Trophoblast cell (in vitro differentiated cells and primary cell): ENCODE results near the gene HEPHL1.

Experiments used
- DNase-seq, 2 donors: peaks; one replicate each; pipeline ENCODE4 v3.0.0-alpha.2; 2016
- H2AFZ ChIP-seq: 2 replicates; pipeline ENCODE4 v1.6.1; 2013; ENCODE audit warnings: low read length, moderate library complexity, mild to moderate bottlenecking; ENCODE audit not compliant: insufficient read depth, poor library complexity
- H2AK5ac ChIP-seq: 2 replicates; pipeline ENCODE4 v1.6.1; 2013; ENCODE audit warnings: mild to moderate bottlenecking, low read length
- H2BK120ac ChIP-seq: 2 replicates; pipeline ENCODE4 v1.6.1; 2013; ENCODE audit warnings: low read length, mild to moderate bottlenecking, moderate library complexity; ENCODE audit not compliant: insufficient read depth, poor library complexity
- H2BK12ac ChIP-seq: 2 replicates; pipeline ENCODE4 v1.6.1; 2013; ENCODE audit warnings: mild to moderate bottlenecking, low read length, moderate library complexity
- H2BK5ac ChIP-seq: 2 replicates; pipeline ENCODE4 v1.6.1; 2013; ENCODE audit warnings: low read length, low read depth, moderate library complexity, mild to moderate bottlenecking; ENCODE audit not compliant: poor library complexity
- H3K14ac ChIP-seq: 2 replicates; pipeline ENCODE4 v1.6.1; 2013; ENCODE audit warnings: mild to moderate bottlenecking, low read length
- H3K18ac ChIP-seq: 2 replicates; pipeline ENCODE4 v1.6.1; 2013; ENCODE audit warnings: mild to moderate bottlenecking, low read length
- H3K23ac ChIP-seq: 2 replicates; pipeline ENCODE4 v1.6.1; 2013; ENCODE audit warnings: low read length
- H3K27ac ChIP-seq: 2 replicates; pipeline ENCODE4 v1.5.1; 2013; ENCODE audit warnings: low read depth, mild to moderate bottlenecking, inconsistent platforms, low read length, moderate library complexity
- H3K27me3 ChIP-seq: 2 replicates; pipeline ENCODE4 v1.6.1; 2013; ENCODE audit warnings: inconsistent platforms, mild to moderate bottlenecking, low read length, moderate library complexity; ENCODE audit not compliant: insufficient read depth
- H3K36me3 ChIP-seq, 2 experiments: 1 replicate in 1 of 2; 2 replicates in 1 of 2; pipeline ENCODE4 v1.6.1; 2013; ENCODE audit warnings: low read length in 2 of 2, mild to moderate bottlenecking in 2 of 2, moderate library complexity in 1 of 2; ENCODE audit not compliant: insufficient read depth in 2 of 2, control insufficient read depth in 1 of 2
- H3K4ac ChIP-seq: 2 replicates; pipeline ENCODE4 v1.6.1; 2013; ENCODE audit warnings: low read depth, mild to moderate bottlenecking, low read length, moderate library complexity
- H3K4me1 ChIP-seq, 2 experiments: 1 replicate in 1 of 2; 2 replicates in 1 of 2; pipeline ENCODE4 v1.6.1; 2013; ENCODE audit warnings: low read length in 2 of 2, mild to moderate bottlenecking in 2 of 2, moderate library complexity in 1 of 2; ENCODE audit not compliant: insufficient read depth in 2 of 2, control insufficient read depth in 1 of 2
- H3K4me2 ChIP-seq: 2 replicates; pipeline ENCODE4 v1.6.1; 2013; ENCODE audit warnings: inconsistent platforms, mild to moderate bottlenecking, low read length, moderate library complexity
- H3K4me3 ChIP-seq: 2 replicates; pipeline ENCODE4 v1.5.1; 2013; ENCODE audit warnings: mild to moderate bottlenecking, low read depth, low read length, inconsistent platforms
- H3K79me1 ChIP-seq: one replicate; pipeline ENCODE4 v1.6.1; 2013; ENCODE audit warnings: low read length
- H3K79me2 ChIP-seq: 2 replicates; pipeline ENCODE4 v1.6.1; 2013; ENCODE audit warnings: low read length, mild to moderate bottlenecking; ENCODE audit not compliant: control insufficient read depth, insufficient read depth, poor library complexity
- H3K9ac ChIP-seq: 2 replicates; pipeline ENCODE4 v1.6.1; 2013; ENCODE audit warnings: mild to moderate bottlenecking, low read length
- H3K9me3 ChIP-seq: 2 replicates; pipeline ENCODE4 v1.6.1; 2013; ENCODE audit warnings: low read depth, mild to moderate bottlenecking, control low read depth, inconsistent platforms, low read length; ENCODE audit not compliant: insufficient read depth
- H4K12ac ChIP-seq: 2 replicates; pipeline ENCODE4 v1.6.1; 2013; ENCODE audit warnings: low read depth, mild to moderate bottlenecking, low read length, moderate library complexity
- H4K8ac ChIP-seq: 2 replicates; pipeline ENCODE4 v1.6.1; 2013; ENCODE audit warnings: low read depth, mild to moderate bottlenecking, low read length, moderate library complexity
- H4K91ac ChIP-seq: one replicate; pipeline ENCODE4 v1.6.1; 2013; ENCODE audit warnings: low read depth, mild to moderate bottlenecking, low read length, moderate library complexity
- WGBS: extraction: QIAGEN DNeasy Blood & Tissue Kit; methylation state at CpG from one replicate; pipeline ENCODE4 v1.1.7; 2013; ENCODE audit warnings: missing lambda C conversion rate; ENCODE audit not compliant: insufficient read length, insufficient coverage; ENCODE audit errors: extremely low coverage; 5-methylcytosine and 5-hydroxymethylcytosine counted together

Gene HEPHL1

DNA sequence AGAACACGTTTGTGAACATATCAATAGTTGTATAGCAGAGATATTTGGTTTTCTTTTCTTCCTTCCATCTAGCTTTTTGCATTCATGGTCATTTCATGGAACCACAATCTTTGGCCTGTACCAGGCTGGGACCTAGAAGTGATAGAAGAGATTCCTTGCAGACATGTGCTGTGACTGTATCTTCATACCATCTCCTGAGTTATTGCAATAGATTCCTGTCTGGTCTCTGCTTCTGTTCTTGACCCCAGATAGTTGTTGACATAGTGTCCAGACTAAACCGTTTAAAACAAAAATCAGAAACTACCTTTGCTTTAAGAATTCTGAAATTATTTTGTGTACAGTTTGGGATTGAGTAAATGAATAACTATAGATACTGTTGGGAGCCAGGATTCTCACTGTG, 124.3 kb downstream of the HEPHL1 start:
- H3K4me3 ChIP-seq: no peak overlapping the region
- H2AK5ac ChIP-seq: no peak overlapping the region
- no peaks in the 10 kb centered on the region for H3K27me3 ChIP-seq
- no peaks in the 10 kb centered on the region for H3K9me3 ChIP-seq
- H3K79me1 ChIP-seq: no peaks in the 10 kb centered on the region
- no peak overlapping the region for H3K18ac ChIP-seq
- H3K14ac ChIP-seq: no peak overlapping the region
- H3K4ac ChIP-seq: no peak overlapping the region
- no peak overlapping the region for H2BK5ac ChIP-seq
- no peak overlapping the region for H3K9ac ChIP-seq
- H3K23ac ChIP-seq: no peak overlapping the region
- WGBS: no CpG with 5 or more reads among the region's 2 CpGs
- no peak overlapping the region for H4K8ac ChIP-seq
- peaks cover 17 to 21% of the 10 kb centered on the region in 2 experiments for H3K4me1 ChIP-seq
- H2BK12ac ChIP-seq: no peak overlapping the region
- H4K91ac ChIP-seq: no peak overlapping the region
- no peak overlapping the region for H3K4me2 ChIP-seq
- DNase-seq: peak; percentile 21 to 62
- H3K79me2 ChIP-seq: no peaks in the 10 kb centered on the region
- H2BK120ac ChIP-seq: no peak overlapping the region
- no peak overlapping the region for H4K12ac ChIP-seq
- no peak overlapping the region for H2AFZ ChIP-seq
- H3K27ac ChIP-seq: no peak overlapping the region
- H3K36me3 ChIP-seq: no peaks in the 10 kb centered on the region

DNA sequence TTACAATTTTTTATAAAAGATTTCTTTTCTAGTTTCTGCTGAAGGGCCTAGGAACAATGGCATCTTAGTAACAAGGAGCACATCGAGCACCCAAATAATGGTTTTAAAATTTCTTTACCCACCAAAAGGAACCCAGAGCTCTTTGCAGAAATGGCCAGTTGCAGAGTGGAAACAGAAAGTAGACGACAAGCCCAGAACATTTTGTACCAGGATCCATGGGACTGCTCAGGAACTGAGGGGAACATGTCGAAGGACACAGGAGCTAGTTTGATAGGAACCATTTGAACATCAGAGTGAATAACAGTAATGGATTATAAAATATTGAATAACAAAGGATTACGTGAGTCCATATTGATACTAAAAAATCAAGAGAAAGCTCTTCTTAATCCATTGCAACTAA, 124.8 kb downstream of the HEPHL1 start:
- no peak overlapping the region for H2BK5ac ChIP-seq
- H3K4me3 ChIP-seq: no peak overlapping the region
- no peak overlapping the region for H3K14ac ChIP-seq
- H3K27me3 ChIP-seq: no peaks in the 10 kb centered on the region
- H3K4me1 ChIP-seq: peaks cover 17 to 21% of the 10 kb centered on the region in 2 experiments
- no peak overlapping the region for H3K4ac ChIP-seq
- H2AK5ac ChIP-seq: no peak overlapping the region
- no peak overlapping the region for H4K91ac ChIP-seq
- no peak overlapping the region for H3K27ac ChIP-seq
- H2BK120ac ChIP-seq: no peak overlapping the region
- no peak overlapping the region for H2AFZ ChIP-seq
- WGBS: no CpG with 5 or more reads among the region's 4 CpGs
- H3K9me3 ChIP-seq: no peaks in the 10 kb centered on the region
- no peak overlapping the region for H3K4me2 ChIP-seq
- no peak overlapping the region for H4K8ac ChIP-seq
- no peak for DNase-seq
- no peak overlapping the region for H4K12ac ChIP-seq
- no peaks in the 10 kb centered on the region for H3K79me2 ChIP-seq
- no peaks in the 10 kb centered on the region for H3K79me1 ChIP-seq
- H3K36me3 ChIP-seq: no peaks in the 10 kb centered on the region
- H3K9ac ChIP-seq: no peak overlapping the region
- no peak overlapping the region for H3K23ac ChIP-seq
- no peak overlapping the region for H3K18ac ChIP-seq
- H2BK12ac ChIP-seq: no peak overlapping the region

DNA sequence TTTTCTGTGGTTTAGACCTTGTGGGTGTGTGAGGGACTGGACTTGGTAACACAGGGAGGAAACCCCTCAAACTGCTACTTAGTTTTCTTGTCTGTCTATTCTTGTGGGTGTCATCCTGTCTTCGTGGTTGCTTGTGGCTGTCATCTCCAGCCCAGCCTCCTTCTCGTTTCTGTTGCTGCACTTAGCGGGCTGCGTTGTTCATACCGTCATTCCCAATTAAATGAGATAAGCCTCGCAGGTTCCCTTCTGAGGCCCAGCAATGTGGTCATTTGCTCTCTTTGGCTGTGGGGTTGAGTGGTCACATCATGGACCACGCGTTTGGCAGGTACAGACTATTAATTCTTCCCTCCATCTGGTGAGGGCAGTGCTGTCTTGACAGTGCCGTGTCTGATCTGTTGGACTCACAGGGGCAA, 126.3 kb downstream of the HEPHL1 start:
- Histone ChIP-seq H3K4ac (no peak overlapping the region), H3K18ac (no peak overlapping the region), H3K4me3 (no peak overlapping the region), H3K9ac (no peak overlapping the region), H3K27me3 (no peaks in the 10 kb centered on the region), H3K23ac (no peak overlapping the region), H2AK5ac (no peak overlapping the region), H2BK120ac (no peak overlapping the region), H3K36me3 (no peaks in the 10 kb centered on the region), H3K79me1 (no peaks in the 10 kb centered on the region), H2BK12ac (no peak overlapping the region), H3K9me3 (no peaks in the 10 kb centered on the region), H4K12ac (no peak overlapping the region), H4K8ac (no peak overlapping the region), H3K27ac (no peak overlapping the region), H3K4me2 (no peak overlapping the region), H3K14ac (no peak overlapping the region), H2AFZ (no peak overlapping the region), H4K91ac (no peak overlapping the region), H3K79me2 (no peaks in the 10 kb centered on the region), H3K4me1 (peaks cover 13 to 15% of the 10 kb centered on the region in 2 experiments), H2BK5ac (no peak overlapping the region)
- WGBS: no CpG with 5 or more reads among the region's 9 CpGs
- no peak for DNase-seq

DNA sequence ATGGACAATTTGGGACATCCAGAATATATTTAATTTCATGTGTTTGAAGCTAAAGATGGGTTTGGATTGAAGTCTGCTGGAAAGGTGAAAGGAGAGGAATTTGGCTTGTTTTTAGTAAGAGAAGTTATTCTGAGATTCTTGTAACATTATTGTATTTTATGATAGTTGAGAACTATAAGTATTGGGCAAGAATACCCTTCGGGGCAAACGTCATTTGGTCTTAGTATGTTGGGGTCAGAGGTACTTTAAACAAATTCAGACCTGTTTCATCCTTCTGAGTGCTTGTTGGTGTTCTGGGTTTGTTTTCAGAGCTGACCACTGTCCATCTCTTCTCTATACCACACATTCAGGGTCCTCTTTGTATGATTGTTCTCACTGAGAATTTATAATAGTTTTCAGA, 127.0 kb downstream of the HEPHL1 start:
- Histone ChIP-seq H3K18ac (no peak overlapping the region), H3K4me3 (no peak overlapping the region), H3K79me1 (no peaks in the 10 kb centered on the region), H3K27ac (no peak overlapping the region), H3K27me3 (no peaks in the 10 kb centered on the region), H3K23ac (no peak overlapping the region), H2AFZ (no peak overlapping the region), H3K9me3 (no peaks in the 10 kb centered on the region), H3K4ac (no peak overlapping the region), H3K14ac (no peak overlapping the region), H3K9ac (no peak overlapping the region), H2BK12ac (no peak overlapping the region), H2AK5ac (no peak overlapping the region), H2BK120ac (no peak overlapping the region), H3K4me1 (peaks cover 13 to 14% of the 10 kb centered on the region in 2 experiments), H2BK5ac (no peak overlapping the region), H3K36me3 (no peaks in the 10 kb centered on the region), H3K79me2 (no peaks in the 10 kb centered on the region), H4K8ac (no peak overlapping the region), H3K4me2 (no peak overlapping the region), H4K12ac (no peak overlapping the region), H4K91ac (no peak overlapping the region)
- peak in 1 of 2 donors; percentile 19 for DNase-seq
- no CpG with 5 or more reads among the region's 2 CpGs for WGBS
